ENCODE measurements around the gene ACAT2.
A peak's percentile ranks its signal among the peaks of the same experiment; 100 is the strongest.

The ACAT2 gene

DNA sequence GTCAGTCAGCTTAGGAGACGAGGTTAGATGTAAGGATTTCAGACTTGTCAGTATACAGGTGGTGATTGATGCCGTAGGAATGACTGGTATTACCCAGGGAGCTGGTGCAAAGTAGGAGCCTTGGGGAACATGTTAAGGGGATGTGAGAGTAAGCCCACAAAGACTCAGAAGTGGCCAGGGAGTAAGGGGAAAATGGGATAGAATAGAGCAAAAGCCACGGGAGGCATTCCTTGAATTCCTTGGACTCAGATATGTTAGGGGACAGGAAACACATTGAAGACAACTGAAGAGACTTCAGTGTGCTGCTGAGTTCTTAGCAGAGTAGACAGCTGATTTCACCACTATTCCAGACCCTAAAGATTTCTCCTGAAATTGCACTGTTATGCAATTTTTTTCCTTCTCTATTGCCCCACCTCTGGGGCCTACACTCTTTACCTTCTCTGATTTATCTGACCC, 1.2 kb upstream of the ACAT2 start:
- TF ChIP-seq, protein P1, sequence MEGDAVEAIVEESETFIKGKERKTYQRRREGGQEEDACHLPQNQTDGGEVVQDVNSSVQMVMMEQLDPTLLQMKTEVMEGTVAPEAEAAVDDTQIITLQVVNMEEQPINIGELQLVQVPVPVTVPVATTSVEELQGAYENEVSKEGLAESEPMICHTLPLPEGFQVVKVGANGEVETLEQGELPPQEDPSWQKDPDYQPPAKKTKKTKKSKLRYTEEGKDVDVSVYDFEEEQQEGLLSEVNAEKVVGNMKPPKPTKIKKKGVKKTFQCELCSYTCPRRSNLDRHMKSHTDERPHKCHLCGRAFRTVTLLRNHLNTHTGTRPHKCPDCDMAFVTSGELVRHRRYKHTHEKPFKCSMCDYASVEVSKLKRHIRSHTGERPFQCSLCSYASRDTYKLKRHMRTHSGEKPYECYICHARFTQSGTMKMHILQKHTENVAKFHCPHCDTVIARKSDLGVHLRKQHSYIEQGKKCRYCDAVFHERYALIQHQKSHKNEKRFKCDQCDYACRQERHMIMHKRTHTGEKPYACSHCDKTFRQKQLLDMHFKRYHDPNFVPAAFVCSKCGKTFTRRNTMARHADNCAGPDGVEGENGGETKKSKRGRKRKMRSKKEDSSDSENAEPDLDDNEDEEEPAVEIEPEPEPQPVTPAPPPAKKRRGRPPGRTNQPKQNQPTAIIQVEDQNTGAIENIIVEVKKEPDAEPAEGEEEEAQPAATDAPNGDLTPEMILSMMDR (IDR thresholded peaks at IDR 0.05; ENCODE audit: low read depth, low read length, missing control alignments) = no peak
- no peak for DNase-seq (ENCODE audit: extremely low read depth, low read depth)
- H3K4me3 ChIP-seq (replicated peaks; ENCODE audit: low read depth, low read length) = peak overlapping the region; percentile 70; the same call in 1 of the 2 replicates

DNA sequence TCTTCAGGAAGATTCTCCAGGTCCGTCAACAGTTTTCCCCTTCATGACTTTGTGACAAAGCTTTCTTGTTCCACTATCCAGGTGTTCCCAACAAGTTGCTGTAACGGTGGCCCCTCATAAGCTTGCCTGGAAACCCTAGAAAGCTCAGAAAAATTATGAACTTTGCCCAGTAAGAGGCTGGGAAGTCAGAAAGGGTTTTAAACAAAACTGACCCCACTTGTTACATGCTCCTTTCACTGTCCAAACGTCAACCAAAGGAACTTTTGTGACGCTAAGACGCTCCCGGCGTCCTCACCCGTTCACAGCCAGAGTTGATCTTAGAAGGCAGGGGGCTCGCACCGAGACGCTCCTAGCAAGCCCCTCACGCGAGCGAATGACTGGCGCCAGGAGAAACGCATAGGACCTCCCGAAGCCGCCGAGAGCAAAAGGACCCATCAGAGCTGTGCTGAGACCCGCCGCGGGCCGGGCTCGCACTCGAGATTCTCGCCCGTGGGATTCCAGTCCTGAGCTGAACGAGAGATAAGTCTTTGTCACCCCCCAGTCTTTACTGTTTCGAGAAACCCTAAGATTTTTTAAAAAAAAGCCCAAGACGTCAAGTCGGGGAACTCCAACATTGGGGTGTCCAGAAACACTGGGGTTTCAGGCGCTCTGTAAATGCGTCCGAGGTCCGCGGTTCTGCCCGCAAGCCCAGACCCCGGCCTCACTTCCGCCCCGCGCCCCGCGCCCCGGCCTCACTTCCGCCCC, 544 bp upstream of the ACAT2 start:
- TF ChIP-seq, protein P1 (IDR thresholded peaks at IDR 0.05; ENCODE audit: low read depth, low read length, missing control alignments) = no peak

DNA sequence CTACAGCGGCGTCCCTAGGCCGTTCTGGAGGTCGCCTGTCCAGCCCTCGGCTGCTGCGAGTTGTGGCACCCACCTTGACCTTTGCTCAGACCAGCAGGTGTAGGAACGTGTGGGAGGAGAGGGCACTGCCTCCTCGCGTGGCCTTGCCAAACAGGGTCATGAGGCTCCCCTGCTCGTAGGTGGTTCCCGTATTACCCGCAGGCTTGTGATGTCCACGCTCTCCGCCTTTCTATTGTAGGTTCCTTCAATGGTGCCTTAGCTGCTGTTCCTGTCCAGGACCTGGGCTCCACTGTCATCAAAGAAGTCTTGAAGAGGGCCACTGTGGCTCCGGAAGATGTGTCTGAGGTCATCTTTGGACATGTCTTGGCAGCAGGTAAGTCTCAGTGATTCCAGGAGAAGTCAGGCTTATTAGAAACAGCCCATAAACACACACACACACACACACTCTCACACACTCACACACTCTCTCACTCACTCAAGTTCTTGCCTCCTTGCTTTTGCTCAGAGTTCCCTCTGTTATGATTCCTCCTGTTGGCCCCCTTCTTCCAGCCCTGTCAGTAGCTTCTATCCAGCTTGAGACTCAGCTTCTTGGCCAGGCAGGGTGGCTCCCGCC, 942 bp downstream of the ACAT2 start:
- peak overlapping the region; percentile 70 for H3K4me3 ChIP-seq (replicated peaks; ENCODE audit: low read depth, low read length)
- TF ChIP-seq, protein P1 (IDR thresholded peaks at IDR 0.05; ENCODE audit: low read depth, low read length, missing control alignments) = no peak
- no peak for DNase-seq (ENCODE audit: extremely low read depth, low read depth)

More for the DNA sequence above, 544 bp upstream of the ACAT2 start:
- H3K4me3 ChIP-seq (replicated peaks; ENCODE audit: low read depth, low read length) = peak overlapping the region; percentile 70
- no peak for DNase-seq (ENCODE audit: extremely low read depth, low read depth)

DNA sequence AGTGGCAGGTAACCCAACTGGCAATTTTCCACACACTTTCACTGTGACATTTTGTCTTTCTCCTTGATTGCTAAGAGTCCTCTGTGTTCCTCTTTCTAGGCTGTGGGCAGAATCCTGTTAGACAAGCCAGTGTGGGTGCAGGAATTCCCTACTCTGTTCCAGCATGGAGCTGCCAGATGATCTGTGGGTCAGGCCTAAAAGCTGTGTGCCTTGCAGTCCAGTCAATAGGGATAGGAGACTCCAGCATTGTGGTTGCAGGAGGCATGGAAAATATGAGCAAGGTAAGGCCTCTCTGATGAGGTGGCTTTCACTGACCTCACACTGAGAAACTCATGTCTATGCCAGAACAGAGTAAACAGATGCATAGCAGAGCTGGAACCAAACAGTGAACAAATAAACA, 5.1 kb downstream of the ACAT2 start:
- no peak overlapping the region for H3K4me3 ChIP-seq (replicated peaks; ENCODE audit: low read depth, low read length)
- no peak for DNase-seq (ENCODE audit: extremely low read depth, low read depth)
- TF ChIP-seq, protein P1 (IDR thresholded peaks at IDR 0.05; ENCODE audit: low read depth, low read length, missing control alignments) = no peak

DNA sequence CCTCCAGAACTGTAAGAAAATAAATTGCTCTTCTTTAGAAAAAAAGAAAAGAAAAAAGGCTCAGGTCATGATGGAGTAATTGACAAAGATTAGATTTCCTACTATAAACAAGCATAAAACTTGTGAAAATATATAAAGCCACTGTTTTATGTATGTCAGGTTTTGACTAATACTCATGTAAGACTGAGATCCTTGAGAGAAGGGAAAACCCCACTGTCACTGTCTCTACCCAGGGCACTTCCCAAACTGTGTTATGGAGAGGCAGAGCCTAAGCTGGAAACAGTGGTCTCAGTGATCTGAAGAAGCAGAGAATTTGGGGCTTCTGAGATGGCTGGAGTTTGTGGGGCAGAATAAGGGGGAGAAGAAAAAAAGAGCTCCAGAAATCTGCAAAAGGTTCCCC, 7.6 kb downstream of the ACAT2 start:
- TF ChIP-seq, protein P1 (IDR thresholded peaks at IDR 0.05; ENCODE audit: low read depth, low read length, missing control alignments) = no peak
- no peak for DNase-seq (ENCODE audit: extremely low read depth, low read depth)
- no peak overlapping the region for H3K4me3 ChIP-seq (replicated peaks; ENCODE audit: low read depth, low read length)

DNA sequence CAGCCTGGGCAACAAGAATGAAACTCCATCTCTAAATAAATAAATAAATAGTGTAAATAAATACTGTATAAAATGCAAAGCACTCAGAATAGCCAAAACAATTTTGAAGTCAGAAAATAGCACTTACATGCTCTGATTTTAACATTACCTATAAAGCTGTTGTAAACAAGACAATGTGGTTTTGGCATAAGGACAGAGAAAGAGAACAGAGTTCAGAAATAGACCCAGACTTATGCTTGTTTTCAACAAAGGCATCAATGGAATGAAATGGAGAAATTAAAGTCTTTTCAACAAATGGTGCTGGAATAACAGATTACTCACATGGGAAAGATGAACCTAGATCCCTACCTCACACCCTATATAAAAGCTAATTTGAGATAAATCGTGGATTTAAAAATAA, 10.4 kb downstream of the ACAT2 start:
- TF ChIP-seq, protein P1 (IDR thresholded peaks at IDR 0.05; ENCODE audit: low read depth, low read length, missing control alignments) = no peak
- no peak for DNase-seq (ENCODE audit: extremely low read depth, low read depth)
- no peak overlapping the region for H3K4me3 ChIP-seq (replicated peaks; ENCODE audit: low read depth, low read length)

Measured in HFF-Myc (cell line).